Neural progenitor cell (in vitro differentiated cells): Measurements from ENCODE around the gene RIMS1. TPM values are rescaled to one million over a fixed set of nuclear protein-coding genes. Genes with fewer than 3 reads are reported as not detected.
A peak's percentile ranks its signal among the peaks of the same experiment; 100 is the strongest.

ENCODE experiments used
- DNase-seq: peaks from one replicate; pipeline ENCODE4 v3.0.0-alpha.2; 2016; ENCODE audit warnings: low spot score
- H2AFZ ChIP-seq: fragments of 200-600 bp; sonication (generic); replicated peaks from 2 replicates; pipeline ENCODE4 v1.6.1; 2016; ENCODE audit warnings: antibody characterized with exemption
- H3F3A ChIP-seq: fragments of 200-600 bp; sonication (generic); 2 replicates; pipeline ENCODE4 v1.6.1; 2016; ENCODE audit warnings: antibody characterized with exemption, low read depth
- H3K27ac ChIP-seq: fragments of 200-600 bp; sonication (generic); 2 replicates; pipeline ENCODE4 v1.5.1; 2016; ENCODE audit warnings: mild to moderate bottlenecking
- H3K27me3 ChIP-seq: fragments of 200-600 bp; sonication (generic); 2 replicates; pipeline ENCODE4 v1.6.1; 2016; ENCODE audit warnings: mild to moderate bottlenecking, moderate library complexity
- H3K36me3 ChIP-seq: fragments of 200-600 bp; sonication (generic); 2 replicates; pipeline ENCODE4 v1.5.1; 2016
- H3K4me1 ChIP-seq: fragments of 200-600 bp; sonication (generic); 2 replicates; pipeline ENCODE4 v1.6.1; 2016; ENCODE audit warnings: mixed run types
- H3K4me2 ChIP-seq: fragments of 200-600 bp; sonication (generic); 2 replicates; pipeline ENCODE4 v1.6.1; 2016
- H3K4me3 ChIP-seq: fragments of 200-600 bp; sonication (generic); 2 replicates; pipeline ENCODE4 v1.5.1; 2016
- H3K79me2 ChIP-seq: fragments of 200-600 bp; sonication (generic); 2 replicates; pipeline ENCODE4 v1.6.1; 2016; ENCODE audit warnings: low read depth
- H3K9ac ChIP-seq: fragments of 200-600 bp; sonication (generic); 2 replicates; pipeline ENCODE4 v1.6.1; 2016
- H3K9me3 ChIP-seq: fragments of 200-600 bp; sonication (generic); 2 replicates; pipeline ENCODE4 v1.5.1; 2016; ENCODE audit warnings: low read depth
- H4K20me1 ChIP-seq: fragments of 200-600 bp; sonication (generic); 2 replicates; pipeline ENCODE4 v1.6.1; 2016; ENCODE audit warnings: low read depth
- H3K27ac Mint-ChIP-seq: 3 replicates; pipeline ENCODE4 v1.8.0; 2021; ENCODE audit warnings: mixed read lengths
- H3K27me3 Mint-ChIP-seq: 2 replicates; pipeline ENCODE4 v1.8.0; 2022; ENCODE audit warnings: low read depth, mild to moderate bottlenecking, inconsistent platforms, moderate library complexity, mixed read lengths; ENCODE audit not compliant: insufficient read depth
- H3K36me3 Mint-ChIP-seq: 3 replicates; pipeline ENCODE4 v1.8.0; 2021; ENCODE audit warnings: mixed read lengths
- H3K4me1 Mint-ChIP-seq: 3 replicates; pipeline ENCODE4 v1.8.0; 2021; ENCODE audit warnings: mixed read lengths
- H3K4me3 Mint-ChIP-seq: 3 replicates; pipeline ENCODE4 v1.8.0; 2021; ENCODE audit warnings: mild to moderate bottlenecking, moderate library complexity, mixed read lengths
- H3K9me3 Mint-ChIP-seq: 3 replicates; pipeline ENCODE4 v1.8.0; 2020; ENCODE audit warnings: mixed read lengths
- EZH2 ChIP-seq: fragments of 200-600 bp; sonication (generic); IDR thresholded peaks from 2 replicates; pipeline ENCODE4 v1.6.1; 2017; ENCODE audit warnings: antibody characterized with exemption, mild to moderate bottlenecking, moderate library complexity
- EZH2phosphoT487 ChIP-seq: fragments of 200-600 bp; sonication (generic); IDR thresholded peaks from 2 replicates; pipeline ENCODE4 v1.6.1; 2017; ENCODE audit warnings: antibody characterized with exemption
- total RNA-seq: library from RNA; depleted of rRNA; stranded (reverse); fragments of >200 nt; gene quantifications from 2 replicates; pipeline ENCODE4 v1.2.3, GENCODE V29; 2015; ENCODE audit warnings: low replicate concordance
- TF ChIP-seq, protein P1 (sequence below): fragments of 200-600 bp; sonication (generic); IDR thresholded peaks from 2 replicates; pipeline ENCODE4 v1.5.1; 2017; ENCODE audit warnings: antibody characterized with exemption, mild to moderate bottlenecking

Gene RIMS1
- total RNA-seq, 1 donor from 2014 or later: 2.5 TPM

DNA sequence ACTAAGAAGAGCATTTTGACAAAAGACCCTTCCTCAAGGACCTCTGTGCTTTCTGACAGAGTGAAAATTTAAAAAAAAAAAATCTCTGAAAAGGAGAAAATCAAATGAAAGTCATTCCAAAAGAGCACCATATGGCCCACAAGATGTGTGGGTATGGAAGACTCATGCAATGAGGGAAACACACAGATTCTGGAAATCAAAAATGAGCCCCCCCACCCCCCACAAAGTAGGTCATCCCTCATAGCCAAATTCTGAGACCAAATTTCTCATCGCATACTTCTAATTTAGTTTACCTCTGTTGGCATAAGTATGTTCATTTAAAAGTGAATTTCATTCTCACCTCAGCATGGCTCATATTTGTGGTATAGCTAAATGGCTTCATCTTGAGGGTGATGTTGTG is 554.3 kb downstream of the RIMS1 start:
- H3K4me3 ChIP-seq: no peak overlapping the region
- no peak overlapping the region for H3K27ac Mint-ChIP-seq
- no peak overlapping the region for H3K4me3 Mint-ChIP-seq
- H3K9me3 Mint-ChIP-seq: no peaks in the 10 kb centered on the region
- no peaks in the 10 kb centered on the region for H3K36me3 Mint-ChIP-seq
- no peaks in the 10 kb centered on the region for H3K9me3 ChIP-seq
- no peak overlapping the region for H3K4me2 ChIP-seq
- no peaks in the 10 kb centered on the region for H3K4me1 ChIP-seq
- H3K27me3 ChIP-seq: no peaks in the 10 kb centered on the region
- H3K9ac ChIP-seq: no peak overlapping the region
- H3K27ac ChIP-seq: no peak overlapping the region
- no peaks in the 10 kb centered on the region for H3K36me3 ChIP-seq
- no peaks in the 10 kb centered on the region for H3K27me3 Mint-ChIP-seq
- H4K20me1 ChIP-seq: no peaks in the 10 kb centered on the region
- no peak overlapping the region for H2AFZ ChIP-seq
- no peaks in the 10 kb centered on the region for H3K79me2 ChIP-seq
- DNase-seq: no peak
- H3K4me1 Mint-ChIP-seq: peaks cover 2% of the 10 kb centered on the region
- no peaks in the 10 kb centered on the region for H3F3A ChIP-seq
- TF ChIP-seq EZH2 (no peak), EZH2phosphoT487 (no peak)
- TF ChIP-seq, protein P1, sequence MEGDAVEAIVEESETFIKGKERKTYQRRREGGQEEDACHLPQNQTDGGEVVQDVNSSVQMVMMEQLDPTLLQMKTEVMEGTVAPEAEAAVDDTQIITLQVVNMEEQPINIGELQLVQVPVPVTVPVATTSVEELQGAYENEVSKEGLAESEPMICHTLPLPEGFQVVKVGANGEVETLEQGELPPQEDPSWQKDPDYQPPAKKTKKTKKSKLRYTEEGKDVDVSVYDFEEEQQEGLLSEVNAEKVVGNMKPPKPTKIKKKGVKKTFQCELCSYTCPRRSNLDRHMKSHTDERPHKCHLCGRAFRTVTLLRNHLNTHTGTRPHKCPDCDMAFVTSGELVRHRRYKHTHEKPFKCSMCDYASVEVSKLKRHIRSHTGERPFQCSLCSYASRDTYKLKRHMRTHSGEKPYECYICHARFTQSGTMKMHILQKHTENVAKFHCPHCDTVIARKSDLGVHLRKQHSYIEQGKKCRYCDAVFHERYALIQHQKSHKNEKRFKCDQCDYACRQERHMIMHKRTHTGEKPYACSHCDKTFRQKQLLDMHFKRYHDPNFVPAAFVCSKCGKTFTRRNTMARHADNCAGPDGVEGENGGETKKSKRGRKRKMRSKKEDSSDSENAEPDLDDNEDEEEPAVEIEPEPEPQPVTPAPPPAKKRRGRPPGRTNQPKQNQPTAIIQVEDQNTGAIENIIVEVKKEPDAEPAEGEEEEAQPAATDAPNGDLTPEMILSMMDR: no peak

DNA sequence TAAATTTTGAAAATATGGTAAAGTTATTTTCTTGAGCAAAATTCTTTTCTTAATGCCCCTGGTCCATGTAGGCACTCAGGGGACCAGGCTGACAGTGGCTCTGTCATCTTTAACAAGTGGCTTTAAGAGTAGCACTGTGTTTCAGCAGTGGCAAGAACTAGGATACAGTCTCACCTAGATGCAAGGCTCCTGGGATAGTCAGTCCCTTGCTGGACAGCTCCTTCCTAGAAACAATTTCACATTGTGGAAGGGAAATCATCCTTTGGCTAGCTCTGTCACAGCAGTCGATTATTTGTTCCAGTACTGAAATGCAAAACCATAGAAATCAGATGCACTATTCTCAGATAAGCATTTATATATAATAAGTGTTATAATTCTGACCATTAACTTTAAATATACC is 560.1 kb downstream of the RIMS1 start:
- no peaks in the 10 kb centered on the region for H3K27me3 Mint-ChIP-seq
- TF ChIP-seq, protein P1: no peak
- TF ChIP-seq EZH2 (no peak), EZH2phosphoT487 (no peak)
- DNase-seq: peak; percentile 20

More for the DNA sequence above, 560.1 kb downstream of the RIMS1 start:
- Histone ChIP-seq H3K36me3 (no peaks in the 10 kb centered on the region), H3F3A (no peaks in the 10 kb centered on the region), H3K4me2 (no peak overlapping the region), H2AFZ (no peak overlapping the region), H3K9me3 (no peaks in the 10 kb centered on the region), H3K79me2 (no peaks in the 10 kb centered on the region), H4K20me1 (no peaks in the 10 kb centered on the region), H3K9ac (no peak overlapping the region), H3K4me1 (no peaks in the 10 kb centered on the region), H3K27ac (no peak overlapping the region), H3K27me3 (no peaks in the 10 kb centered on the region), H3K4me3 (no peak overlapping the region)
- Mint-ChIP-seq H3K4me1 (no peaks in the 10 kb centered on the region), H3K9me3 (no peaks in the 10 kb centered on the region), H3K4me3 (no peak overlapping the region), H3K27ac (no peak overlapping the region), H3K36me3 (no peaks in the 10 kb centered on the region)
